ENCODE data around the gene SMARCB1.

DNA sequence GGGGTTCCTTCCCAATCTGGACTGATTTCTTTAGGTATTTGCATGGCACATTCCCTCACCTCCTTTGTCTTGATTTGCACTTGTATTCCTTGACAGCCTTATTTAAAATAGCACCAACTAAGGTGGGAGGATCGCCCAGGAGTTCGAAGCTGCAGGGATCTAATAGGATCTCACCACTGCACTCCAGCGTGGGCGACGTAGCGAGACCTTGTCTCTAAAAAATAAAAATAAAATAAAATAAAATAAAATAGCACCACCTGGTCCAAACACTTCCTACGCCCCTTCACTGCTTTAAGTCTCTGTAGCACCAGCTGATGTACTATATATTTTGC is 71.7 kb downstream of the SMARCB1 start:
- TF ChIP-seq CTCF (IDR thresholded peaks at IDR 0.05; ENCODE audit: low read depth, low read length) (no peak), EZH2phosphoT487 (IDR thresholded peaks at IDR 0.05; ENCODE audit: low read depth) (no peak)

All from OCI-LY3 (cell line).